ENCODE data around the gene IL6R. TPM values are rescaled to one million over a fixed set of nuclear protein-coding genes. Genes with fewer than 3 reads are reported as not detected.

IL6R gene
- total and polyA plus RNA-seq, 5 donors = 5.7 to 13.2 (median 11.6) TPM

DNA sequence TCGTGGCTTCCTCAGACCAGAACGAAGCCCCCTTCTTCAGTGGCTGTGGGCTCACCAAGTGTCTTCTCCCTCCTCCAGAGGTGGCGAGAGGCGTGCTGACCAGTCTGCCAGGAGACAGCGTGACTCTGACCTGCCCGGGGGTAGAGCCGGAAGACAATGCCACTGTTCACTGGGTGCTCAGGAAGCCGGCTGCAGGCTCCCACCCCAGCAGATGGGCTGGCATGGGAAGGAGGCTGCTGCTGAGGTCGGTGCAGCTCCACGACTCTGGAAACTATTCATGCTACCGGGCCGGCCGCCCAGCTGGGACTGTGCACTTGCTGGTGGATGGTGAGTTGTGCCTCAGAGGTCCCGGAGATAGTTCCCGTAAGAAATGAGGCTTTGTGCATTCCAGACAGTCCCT is 24.0 kb downstream of the IL6R start:
- WGBS = 62% methylated on average over 15 of the region's 15 CpGs
- peak overlapping the region; percentile 13 for H3K27ac ChIP-seq (ENCODE audit: low read length)
- ATAC-seq (no peak), DNase-seq (peak in 2 of 3 donors; percentile 61 to 68)
- peaks cover 29% of the 10 kb centered on the region for H3K4me1 ChIP-seq (ENCODE audit: control insufficient read depth, insufficient read depth, low read length)
- H3K9me3 ChIP-seq (ENCODE audit: control insufficient read depth, low read length) = no peaks in the 10 kb centered on the region
- no peak overlapping the region for H3K4me3 ChIP-seq (ENCODE audit: low read length)
- no peaks in the 10 kb centered on the region for H3K27me3 ChIP-seq (ENCODE audit: control insufficient read depth, insufficient read depth)
- intact Hi-C loops (cut with DNase I) = no loop called here

GRCh38 chr1:154429841-154430611 is 24.9 kb downstream of the IL6R start:
- DNase-seq (peak in 2 of 3 donors; percentile 27 to 48), ATAC-seq (no peak)
- Histone ChIP-seq H3K9me3 (ENCODE audit: control insufficient read depth, low read length) (no peaks in the 10 kb centered on the region), H3K4me1 (ENCODE audit: control insufficient read depth, insufficient read depth, low read length) (peaks cover 30% of the 10 kb centered on the region), H3K4me3 (ENCODE audit: low read length) (no peak overlapping the region), H3K27ac (ENCODE audit: low read length) (no peak overlapping the region), H3K27me3 (ENCODE audit: control insufficient read depth, insufficient read depth) (no peaks in the 10 kb centered on the region)
- WGBS = 80% methylated on average over 17 of the region's 17 CpGs
- intact Hi-C loops (cut with DNase I) = no loop called here

DNA sequence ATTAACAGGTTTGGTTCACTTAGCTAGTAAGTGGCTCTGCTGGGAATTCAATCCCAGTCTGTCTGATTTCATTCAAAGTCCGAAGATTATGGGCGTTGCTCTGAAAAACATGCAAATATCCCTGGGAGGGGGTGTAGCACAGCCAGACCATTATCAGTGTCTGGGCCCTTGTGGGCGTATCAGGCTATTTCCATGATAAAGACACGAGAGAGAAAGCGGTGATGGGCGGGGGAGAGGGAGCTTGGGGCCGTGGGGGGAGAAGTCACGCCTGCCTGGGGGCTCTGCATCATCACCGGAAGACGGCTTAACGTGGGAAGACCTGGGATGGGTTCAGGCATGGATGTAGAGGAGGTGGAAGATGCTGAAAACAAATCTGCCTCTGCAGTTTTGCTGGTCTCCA is 25.8 kb downstream of the IL6R start:
- ATAC-seq (no peak), DNase-seq (peak in 2 of 3 donors; percentile 58 to 71)
- 21% methylated on average over 11 of the region's 11 CpGs for WGBS
- H3K4me3 ChIP-seq (ENCODE audit: low read length) = no peak overlapping the region
- intact Hi-C loops (cut with DNase I) = no loop called here
- no peaks in the 10 kb centered on the region for H3K9me3 ChIP-seq (ENCODE audit: control insufficient read depth, low read length)
- H3K4me1 ChIP-seq (ENCODE audit: control insufficient read depth, insufficient read depth, low read length) = peaks cover 31% of the 10 kb centered on the region
- no peaks in the 10 kb centered on the region for H3K27me3 ChIP-seq (ENCODE audit: control insufficient read depth, insufficient read depth)
- H3K27ac ChIP-seq (ENCODE audit: low read length) = no peak overlapping the region

DNA sequence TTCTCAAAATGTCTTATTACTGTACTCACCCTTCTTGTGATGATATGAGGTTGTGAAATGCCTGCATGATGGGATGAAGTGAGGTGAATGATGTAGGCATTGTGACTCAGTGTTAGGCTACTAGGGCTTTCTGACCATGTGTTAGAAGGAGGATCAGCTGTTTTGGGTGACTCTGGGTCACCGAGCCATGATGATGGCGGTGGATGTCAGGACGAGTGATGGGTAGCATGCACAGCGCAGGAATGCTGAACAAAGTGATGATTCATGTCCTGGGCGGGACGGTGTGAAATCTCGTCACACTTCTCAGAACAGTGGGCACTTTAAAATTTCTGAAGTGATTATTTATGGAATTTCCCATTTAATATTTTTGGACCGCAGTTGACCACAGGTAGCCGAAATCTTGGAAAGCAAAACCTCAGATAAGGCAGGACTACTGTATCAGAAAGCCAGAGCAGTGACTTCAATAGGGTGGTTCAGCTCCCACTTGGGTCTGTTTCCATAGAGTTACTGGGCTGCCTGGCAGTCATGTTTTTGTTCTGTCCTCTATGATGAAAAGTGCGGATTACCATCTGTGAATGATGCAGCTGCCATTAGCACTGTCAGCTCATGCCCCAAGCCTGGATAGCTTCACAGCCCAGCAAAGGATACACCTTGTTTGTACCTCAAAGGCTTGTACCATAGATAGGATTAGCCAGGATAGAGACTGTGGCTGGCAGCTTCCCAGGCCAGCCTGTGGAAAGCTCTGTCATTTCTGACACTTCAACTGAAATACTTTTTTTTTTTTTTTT is 26.6 kb downstream of the IL6R start:
- peak overlapping the region; percentile 32 for H3K27ac ChIP-seq (ENCODE audit: low read length)
- H3K27me3 ChIP-seq (ENCODE audit: control insufficient read depth, insufficient read depth) = no peaks in the 10 kb centered on the region
- intact Hi-C loops (cut with DNase I) = no loop called here
- no peak overlapping the region for H3K4me3 ChIP-seq (ENCODE audit: low read length)
- WGBS = 62% methylated on average over 10 of the region's 10 CpGs
- ATAC-seq = peak in 1 of 2 donors; percentile 43
- no peaks in the 10 kb centered on the region for H3K9me3 ChIP-seq (ENCODE audit: control insufficient read depth, low read length)
- H3K4me1 ChIP-seq (ENCODE audit: control insufficient read depth, insufficient read depth, low read length) = peaks cover 31% of the 10 kb centered on the region
- peak; percentile 50 to 67 (median 64) for DNase-seq

DNA sequence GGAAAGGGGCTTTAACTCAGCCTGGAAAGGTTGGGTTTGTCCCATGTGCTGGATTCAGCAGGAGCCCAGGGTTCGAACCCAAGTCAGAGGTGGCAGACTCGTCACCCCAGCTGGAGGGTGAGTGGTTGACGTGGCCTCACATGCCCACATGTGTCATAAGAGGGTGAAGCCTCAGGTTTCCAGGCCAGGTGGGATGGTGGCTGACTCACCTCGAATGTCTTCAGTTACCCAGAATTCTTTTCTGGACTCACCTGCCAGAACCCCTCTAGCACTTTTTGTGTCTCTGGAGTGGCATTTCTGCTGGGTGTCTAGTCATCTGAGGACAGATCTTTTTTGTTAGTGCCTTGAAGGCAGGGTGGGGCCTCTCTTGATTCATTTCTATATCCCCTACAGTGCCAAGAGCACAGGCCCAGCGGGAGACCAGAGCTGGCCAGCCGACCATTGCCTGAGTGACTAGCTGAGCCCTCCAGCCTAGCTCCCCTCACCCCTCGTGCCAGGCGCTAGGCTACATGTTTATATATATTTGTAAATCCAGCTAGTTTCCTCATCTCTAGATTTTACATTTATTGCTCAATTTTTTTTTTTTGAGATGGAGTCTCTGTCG is 28.1 kb downstream of the IL6R start:
- Histone ChIP-seq H3K9me3 (ENCODE audit: control insufficient read depth, low read length) (no peaks in the 10 kb centered on the region), H3K27me3 (ENCODE audit: control insufficient read depth, insufficient read depth) (no peaks in the 10 kb centered on the region), H3K27ac (ENCODE audit: low read length) (peak overlapping the region; percentile 7), H3K4me3 (ENCODE audit: low read length) (no peak overlapping the region), H3K4me1 (ENCODE audit: control insufficient read depth, insufficient read depth, low read length) (peaks cover 21% of the 10 kb centered on the region)
- DNase-seq (peak; percentile 56 to 77 (median 65)), ATAC-seq (no peak)
- intact Hi-C loops (cut with DNase I) = no loop called here
- WGBS = 85% methylated on average over 9 of the region's 9 CpGs

DNA sequence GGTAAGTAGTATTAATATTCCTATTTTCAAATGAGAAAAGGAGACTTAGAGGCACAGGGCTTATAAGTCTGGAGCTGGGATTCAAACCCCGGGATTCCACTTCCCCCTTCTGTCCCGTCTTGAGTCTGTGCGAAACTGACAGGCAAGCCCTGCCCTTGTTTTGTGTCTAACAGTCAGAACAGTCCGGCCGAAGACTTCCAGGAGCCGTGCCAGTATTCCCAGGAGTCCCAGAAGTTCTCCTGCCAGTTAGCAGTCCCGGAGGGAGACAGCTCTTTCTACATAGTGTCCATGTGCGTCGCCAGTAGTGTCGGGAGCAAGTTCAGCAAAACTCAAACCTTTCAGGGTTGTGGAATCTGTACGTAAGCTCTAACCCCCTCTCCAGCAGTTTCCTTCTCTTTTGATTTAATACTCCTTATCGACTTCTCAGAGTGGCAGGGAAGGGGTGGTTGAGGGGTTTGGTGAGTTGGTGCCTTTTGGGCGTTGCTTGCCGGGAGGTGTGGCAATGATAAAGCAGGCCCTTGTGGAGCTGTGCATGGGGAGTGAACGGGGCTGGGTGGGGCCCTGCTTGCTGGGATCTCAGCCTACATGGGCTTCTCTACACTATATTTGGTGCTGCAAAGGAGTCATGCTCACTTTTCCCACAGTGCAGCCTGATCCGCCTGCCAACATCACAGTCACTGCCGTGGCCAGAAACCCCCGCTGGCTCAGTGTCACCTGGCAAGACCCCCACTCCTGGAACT is 29.4 kb downstream of the IL6R start:
- 17% methylated on average over 18 of the region's 18 CpGs for WGBS
- Histone ChIP-seq H3K27ac (ENCODE audit: low read length) (peak overlapping the region; percentile 77), H3K27me3 (ENCODE audit: control insufficient read depth, insufficient read depth) (no peaks in the 10 kb centered on the region), H3K4me3 (ENCODE audit: low read length) (no peak overlapping the region), H3K4me1 (ENCODE audit: control insufficient read depth, insufficient read depth, low read length) (peaks cover 10% of the 10 kb centered on the region), H3K9me3 (ENCODE audit: control insufficient read depth, low read length) (no peaks in the 10 kb centered on the region)
- ATAC-seq (peak; percentile 88 to 91), DNase-seq (peak; percentile 85 to 93 (median 91))
- intact Hi-C loops (cut with DNase I) = no loop called here

DNA sequence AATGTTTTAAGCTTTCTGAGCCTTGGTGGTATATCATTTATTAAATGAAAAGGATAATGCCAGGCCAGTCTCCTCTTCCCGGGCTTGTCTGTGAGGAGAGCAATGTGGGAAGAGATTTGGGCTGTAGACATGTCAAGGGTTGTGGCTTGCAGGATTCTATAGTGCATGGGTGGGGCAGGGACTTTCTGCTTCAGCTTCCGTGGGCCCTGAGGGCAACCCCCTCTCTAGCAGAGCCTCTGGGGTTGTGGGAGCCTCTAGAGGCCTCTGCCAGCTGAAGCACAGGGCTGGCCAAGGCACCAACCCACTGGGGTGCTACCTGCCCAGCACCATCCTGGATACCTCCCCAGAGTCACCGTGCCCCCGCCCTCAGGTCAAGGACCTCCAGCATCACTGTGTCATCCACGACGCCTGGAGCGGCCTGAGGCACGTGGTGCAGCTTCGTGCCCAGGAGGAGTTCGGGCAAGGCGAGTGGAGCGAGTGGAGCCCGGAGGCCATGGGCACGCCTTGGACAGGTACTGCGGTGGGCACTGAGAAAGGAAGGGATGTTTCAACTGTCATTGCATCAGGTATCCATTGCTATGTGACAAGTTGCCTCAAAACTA is 30.6 kb downstream of the IL6R start:
- DNase-seq (peak in 2 of 3 donors; percentile 52 to 63), ATAC-seq (no peak)
- 95% methylated on average over 15 of the region's 15 CpGs for WGBS
- Histone ChIP-seq H3K4me3 (ENCODE audit: low read length) (no peak overlapping the region), H3K4me1 (ENCODE audit: control insufficient read depth, insufficient read depth, low read length) (peaks cover 5% of the 10 kb centered on the region), H3K27ac (ENCODE audit: low read length) (no peak overlapping the region), H3K27me3 (ENCODE audit: control insufficient read depth, insufficient read depth) (no peaks in the 10 kb centered on the region), H3K9me3 (ENCODE audit: control insufficient read depth, low read length) (no peaks in the 10 kb centered on the region)
- intact Hi-C loops (cut with DNase I) = no loop called here

- peaks cover 5% of the 10 kb centered on the region for H3K4me1 ChIP-seq (ENCODE audit: control insufficient read depth, insufficient read depth, low read length)
- H3K4me3 ChIP-seq (ENCODE audit: low read length) = no peak overlapping the region
- 62% methylated on average over 9 of the region's 9 CpGs for WGBS
- DNase-seq (peak in 2 of 3 donors; percentile 44 to 55), ATAC-seq (no peak)
- no peaks in the 10 kb centered on the region for H3K9me3 ChIP-seq (ENCODE audit: control insufficient read depth, low read length)
- H3K27me3 ChIP-seq (ENCODE audit: control insufficient read depth, insufficient read depth) = no peaks in the 10 kb centered on the region
- no peak overlapping the region for H3K27ac ChIP-seq (ENCODE audit: low read length)
- intact Hi-C loops (cut with DNase I) = no loop called here
Measured at GRCh38 chr1:154436433-154436832, 31.3 kb downstream of the IL6R start.

DNA sequence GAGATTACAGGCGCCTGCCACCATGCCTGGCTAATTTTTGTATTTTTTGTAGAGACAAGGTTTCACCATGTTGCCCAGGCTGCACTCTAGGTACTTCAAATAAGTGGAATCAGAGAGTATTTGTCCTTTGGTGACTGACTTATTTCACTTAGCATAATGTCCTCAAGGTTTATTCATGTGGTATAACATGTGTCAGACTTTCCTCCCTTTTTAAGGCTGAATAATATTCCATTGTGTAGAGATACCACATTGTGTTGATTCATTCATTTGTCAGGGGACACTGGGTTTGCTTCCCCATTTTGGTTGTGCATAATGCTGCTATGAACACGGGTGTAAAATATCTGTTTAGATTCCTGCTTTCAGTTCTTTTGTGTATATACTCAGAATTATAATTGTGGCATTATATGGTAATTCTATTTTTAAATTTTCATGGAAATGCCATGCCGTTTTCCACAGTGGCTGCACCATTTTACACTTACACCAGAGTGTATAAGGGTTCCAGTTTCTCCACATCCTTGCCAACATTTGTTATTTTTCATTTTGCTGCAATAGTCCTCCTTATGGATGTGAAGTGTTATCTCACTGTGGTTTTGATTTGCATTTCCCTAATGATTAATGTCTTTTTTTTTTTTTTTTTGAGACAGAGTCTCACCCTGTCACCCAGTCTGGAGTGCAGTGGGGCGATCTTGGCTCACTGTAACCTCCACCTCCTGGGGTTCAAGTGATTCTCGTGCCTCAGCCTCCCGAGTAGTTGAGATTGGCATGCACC is 35.1 kb downstream of the IL6R start:
- H3K9me3 ChIP-seq (ENCODE audit: control insufficient read depth, low read length) = no peaks in the 10 kb centered on the region
- 86% methylated on average over 6 of the region's 6 CpGs for WGBS
- no peak overlapping the region for H3K27ac ChIP-seq (ENCODE audit: low read length)
- H3K4me1 ChIP-seq (ENCODE audit: control insufficient read depth, insufficient read depth, low read length) = no peaks in the 10 kb centered on the region
- DNase-seq (peak in 1 of 3 donors; percentile 3), ATAC-seq (no peak)
- H3K27me3 ChIP-seq (ENCODE audit: control insufficient read depth, insufficient read depth) = no peaks in the 10 kb centered on the region
- H3K4me3 ChIP-seq (ENCODE audit: low read length) = no peak overlapping the region
- intact Hi-C loops (cut with DNase I) = loop anchor here in 1 of 4 donors (10.0 kb wide), 1 partner anchor 55 kb away; no protein-coding TSS in a partner anchor

Measured in right cardiac atrium (tissue), 5 donors.